Endothelial cell of umbilical vein (primary cell): ENCODE results near the gene ZGLP1. TPM values are rescaled to one million over a fixed set of nuclear protein-coding genes. Genes with fewer than 3 reads are reported as not detected.

Experiments
- BruUV-seq: library from RNA; stranded (reverse); fragments of 400-500 nt; replicated peaks from 2 replicates; lab custom pipeline; 2021; lab: Mats Ljungman, UMichigan
- CTCF ChIA-PET: fragments of 300-600, 350-600 bp; sonication (Branson Sonifier 250); formaldehyde crosslinking; loops from one replicate; lab custom pipeline; 2021; ENCODE audit warnings: antibody characterized with exemption, inconsistent platforms; lab: Charles Lee
- POLR2A ChIA-PET: fragments of 300-600, 350-600 bp; sonication (Branson Sonifier 250); formaldehyde crosslinking; loops from one replicate; lab custom pipeline; 2021; ENCODE audit warnings: antibody characterized with exemption, inconsistent platforms; lab: Charles Lee
- DNase-seq: peaks from one replicate; pipeline ENCODE4 v3.0.0-alpha.2; 2011; ENCODE audit warnings: low read depth, low spot score
- FAIRE-seq: peaks from 2 replicates; lab custom pipeline; 2011; peaks lifted over from hg19 to GRCh38; lab: Jason Lieb, UNC
- H2AFZ ChIP-seq: 2 replicates; pipeline ENCODE4 v1.6.0; 2012; ENCODE audit warnings: low read depth, low read length, control low read depth, inconsistent platforms
- H3K27ac ChIP-seq: 2 replicates; pipeline ENCODE4 v1.5.1; 2011; ENCODE audit warnings: low read depth, mild to moderate bottlenecking, control low read depth, low read length, moderate library complexity; ENCODE audit not compliant: insufficient read depth
- H3K27me3 ChIP-seq, 2 experiments: 2 replicates each; pipeline versions ENCODE4 v1.6.0 to v1.6.1; 2011; ENCODE audit warnings: low read length in 2 of 2, mixed read lengths in 1 of 2; ENCODE audit not compliant: control insufficient read depth in 2 of 2, insufficient read depth in 2 of 2
- H3K36me3 ChIP-seq, 2 experiments: 2 replicates in 1 of 2; 3 replicates in 1 of 2; pipeline ENCODE4 v1.5.1; 2011; ENCODE audit warnings: low read length in 2 of 2, mild to moderate bottlenecking in 1 of 2, moderate library complexity in 1 of 2; ENCODE audit not compliant: control insufficient read depth in 2 of 2, insufficient read depth in 2 of 2; ENCODE audit errors: extremely low read depth in 1 of 2
- H3K4me1 ChIP-seq: 3 replicates; pipeline ENCODE4 v1.5.1; 2011; ENCODE audit warnings: mild to moderate bottlenecking, low read length; ENCODE audit not compliant: control insufficient read depth, insufficient read depth; ENCODE audit errors: extremely low read depth
- H3K4me2 ChIP-seq: 2 replicates; pipeline ENCODE4 v1.6.1; 2011; ENCODE audit warnings: low read length, control low read depth, mixed read lengths; ENCODE audit not compliant: insufficient read depth
- H3K4me3 ChIP-seq, 3 experiments: fragments of 200-600 bp in 1 of 3; sonication (generic), shearing (Covaris generic) in 1 of 3; replicated peaks in 1 of 3; 2 replicates each; pipeline ENCODE4 v1.5.1; 2011 to 2016; ENCODE audit warnings: control low read depth in 3 of 3, low read length in 3 of 3, mild to moderate bottlenecking in 2 of 3, inconsistent platforms in 1 of 3, low read depth in 1 of 3, moderate library complexity in 1 of 3; ENCODE audit not compliant: insufficient read depth in 1 of 3
- H3K79me2 ChIP-seq: 2 replicates; pipeline ENCODE4 v1.6.0; 2012; ENCODE audit warnings: low read length, inconsistent platforms; ENCODE audit not compliant: control insufficient read depth, insufficient read depth
- H3K9ac ChIP-seq: replicated peaks from 2 replicates; pipeline ENCODE3; 2011; ENCODE audit warnings: low read length, control low read depth; ENCODE audit not compliant: insufficient read depth; ENCODE audit errors: extremely low read depth
- H3K9me1 ChIP-seq: replicated peaks from 3 replicates; pipeline ENCODE4 v1.6.0; 2011; ENCODE audit warnings: mild to moderate bottlenecking, low read length; ENCODE audit not compliant: control insufficient read depth, insufficient read depth; ENCODE audit errors: extremely low read depth
- H3K9me3 ChIP-seq: replicated peaks from 2 replicates; pipeline ENCODE4 v1.5.1; 2012; ENCODE audit warnings: low read length, inconsistent platforms; ENCODE audit not compliant: control insufficient read depth, insufficient read depth
- H4K20me1 ChIP-seq: replicated peaks from 2 replicates; pipeline ENCODE3; 2011; ENCODE audit warnings: mild to moderate bottlenecking, low read length; ENCODE audit not compliant: control insufficient read depth, insufficient read depth; ENCODE audit errors: extremely low read depth
- CTCF ChIP-seq, 2 donors: IDR thresholded peaks; 1 replicate in 1 of 2; 2 replicates in 1 of 2; pipeline ENCODE4 v1.5.1; 2011; ENCODE audit warnings: low read length in 2 of 2, mild to moderate bottlenecking in 2 of 2, moderate library complexity in 2 of 2, control low read depth in 1 of 2, inconsistent platforms in 1 of 2, low read depth in 1 of 2; ENCODE audit not compliant: insufficient read depth in 1 of 2; ENCODE audit errors: extremely low read depth in 1 of 2
- EZH2 ChIP-seq: IDR thresholded peaks from 2 replicates; pipeline ENCODE4 v1.6.1; 2012; ENCODE audit warnings: borderline replicate concordance, low read depth, mild to moderate bottlenecking, moderate library complexity, low read length, inconsistent platforms; ENCODE audit not compliant: severe bottlenecking
- FOS ChIP-seq: IDR thresholded peaks from 2 replicates; pipeline ENCODE4 v1.6.1; 2011; ENCODE audit warnings: mild to moderate bottlenecking, low read length, moderate library complexity, borderline replicate concordance; ENCODE audit not compliant: insufficient read depth
- JUN ChIP-seq: IDR thresholded peaks from 2 replicates; pipeline ENCODE4 v1.6.1; 2011; ENCODE audit warnings: borderline replicate concordance, low read depth; ENCODE audit not compliant: insufficient read length, insufficient read depth
- MAX ChIP-seq: IDR thresholded peaks from 2 replicates; pipeline ENCODE4 v1.6.1; 2011; ENCODE audit not compliant: insufficient read depth, insufficient read length
- MYC ChIP-seq: IDR thresholded peaks from one replicate; pipeline ENCODE4 v1.6.1; 2011; ENCODE audit warnings: mild to moderate bottlenecking, low read depth, low read length
- POLR2A ChIP-seq: IDR thresholded peaks from 2 replicates; pipeline ENCODE4 v1.6.1; 2012; ENCODE audit warnings: low read depth, mild to moderate bottlenecking, control low read depth, low read length
- dilution Hi-C: fragments of 300-500 bp; cut with MboI; formaldehyde crosslinking; loops from one replicate; pipeline ENCODE4 v1.15.0; 2019; ENCODE audit warnings: low sequenced_read_pairs; ENCODE audit not compliant: extremely low pct_ligation_motif_present
- intact Hi-C: fragments of 100-400 bp; cut with micrococcal nuclease; formaldehyde crosslinking; loops from one replicate; pipeline ENCODE4 v1.10.0; 2022
- polyA plus RNA-seq, 4 experiments: library from polyadenylated mRNA; depleted of rRNA in 3 of 4; stranded (reverse) in 3 of 4; unstranded in 1 of 4; fragments of >200 nt; gene quantifications; 2 replicates each; pipeline versions ENCODE4 v1.2.1 to v1.2.3, GENCODE V29; 2011 to 2012; ENCODE audit warnings: missing spikeins in 1 of 4
- total RNA-seq: library from RNA; stranded (reverse); gene quantifications from 2 replicates; pipeline ENCODE4 v1.2.3, GENCODE V29; 2021

ZGLP1 gene
- total and polyA plus RNA-seq, 2 donors (not counting 3 experiments of a cell fraction or from before 2014, with no cell fraction given) = 1.6 to 2.9 TPM

GRCh38 chr19:10284960-10285278 is 24.7 kb downstream of the ZGLP1 start:
- H3K4me1 ChIP-seq = peaks cover 14% of the 10 kb centered on the region
- peaks cover 0 to 4% of the 10 kb centered on the region in 2 experiments for H3K36me3 ChIP-seq
- BruUV-seq = no TSS peak
- peaks cover under 1 to 8% of the 10 kb centered on the region in 2 experiments for H3K27me3 ChIP-seq
- no peak overlapping the region for H3K9ac ChIP-seq
- dilution Hi-C loops = no loop called here
- POLR2A ChIA-PET = no interaction called here
- no peak overlapping the region for H3K4me3 ChIP-seq
- FAIRE-seq (no peak), DNase-seq (no peak)
- CTCF ChIA-PET = interaction anchor here (1.5 to 4.1 kb wide), 3 partner anchors 13 to 104 kb away, joined by 4 to 14 read pairs (median 8); partner anchors contain the start of gene ICAM1
- no peak overlapping the region for H2AFZ ChIP-seq
- H3K79me2 ChIP-seq = no peaks in the 10 kb centered on the region
- H3K4me2 ChIP-seq = no peak overlapping the region
- H3K9me1 ChIP-seq = no peaks in the 10 kb centered on the region
- intact Hi-C loops = no loop called here
- no peak for TF ChIP-seq EZH2
- TF ChIP-seq CTCF (IDR thresholded peaks at IDR 0.05; ENCODE audit: extremely low read depth in 1 of 2, insufficient read depth in 1 of 2, low read depth in 1 of 2, low read length in 2 of 2) = no peak
- no peak for TF ChIP-seq MYC
- no peak for TF ChIP-seq FOS
- no peak for TF ChIP-seq MAX
- no peak for TF ChIP-seq POLR2A
- TF ChIP-seq JUN = no peak
- no peaks in the 10 kb centered on the region for H4K20me1 ChIP-seq
- no peaks in the 10 kb centered on the region for H3K9me3 ChIP-seq
- H3K27ac ChIP-seq = no peak overlapping the region
